Dedifferentiated amniotic fluid mesenchymal stem cell (primary cell): ENCODE results near the gene PRUNE2.
A peak's percentile ranks its signal among the peaks of the same experiment; 100 is the strongest.
"Not testable (repeated sequence)": the region's sequence is repeated elsewhere in the genome, so short reads cannot be mapped to it uniquely, and the experiment has no call there.

Source experiments
- DNase-seq: peaks from one replicate; pipeline ENCODE4 v3.0.0-alpha.2; 2016; ENCODE audit errors: extremely low spot score

PRUNE2 gene, protein sequence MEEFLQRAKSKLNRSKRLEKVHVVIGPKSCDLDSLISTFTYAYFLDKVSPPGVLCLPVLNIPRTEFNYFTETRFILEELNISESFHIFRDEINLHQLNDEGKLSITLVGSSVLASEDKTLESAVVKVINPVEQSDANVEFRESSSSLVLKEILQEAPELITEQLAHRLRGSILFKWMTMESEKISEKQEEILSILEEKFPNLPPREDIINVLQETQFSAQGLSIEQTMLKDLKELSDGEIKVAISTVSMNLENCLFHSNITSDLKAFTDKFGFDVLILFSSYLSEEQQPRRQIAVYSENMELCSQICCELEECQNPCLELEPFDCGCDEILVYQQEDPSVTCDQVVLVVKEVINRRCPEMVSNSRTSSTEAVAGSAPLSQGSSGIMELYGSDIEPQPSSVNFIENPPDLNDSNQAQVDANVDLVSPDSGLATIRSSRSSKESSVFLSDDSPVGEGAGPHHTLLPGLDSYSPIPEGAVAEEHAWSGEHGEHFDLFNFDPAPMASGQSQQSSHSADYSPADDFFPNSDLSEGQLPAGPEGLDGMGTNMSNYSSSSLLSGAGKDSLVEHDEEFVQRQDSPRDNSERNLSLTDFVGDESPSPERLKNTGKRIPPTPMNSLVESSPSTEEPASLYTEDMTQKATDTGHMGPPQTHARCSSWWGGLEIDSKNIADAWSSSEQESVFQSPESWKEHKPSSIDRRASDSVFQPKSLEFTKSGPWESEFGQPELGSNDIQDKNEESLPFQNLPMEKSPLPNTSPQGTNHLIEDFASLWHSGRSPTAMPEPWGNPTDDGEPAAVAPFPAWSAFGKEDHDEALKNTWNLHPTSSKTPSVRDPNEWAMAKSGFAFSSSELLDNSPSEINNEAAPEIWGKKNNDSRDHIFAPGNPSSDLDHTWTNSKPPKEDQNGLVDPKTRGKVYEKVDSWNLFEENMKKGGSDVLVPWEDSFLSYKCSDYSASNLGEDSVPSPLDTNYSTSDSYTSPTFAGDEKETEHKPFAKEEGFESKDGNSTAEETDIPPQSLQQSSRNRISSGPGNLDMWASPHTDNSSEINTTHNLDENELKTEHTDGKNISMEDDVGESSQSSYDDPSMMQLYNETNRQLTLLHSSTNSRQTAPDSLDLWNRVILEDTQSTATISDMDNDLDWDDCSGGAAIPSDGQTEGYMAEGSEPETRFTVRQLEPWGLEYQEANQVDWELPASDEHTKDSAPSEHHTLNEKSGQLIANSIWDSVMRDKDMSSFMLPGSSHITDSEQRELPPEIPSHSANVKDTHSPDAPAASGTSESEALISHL (N-terminal part only)

DNA sequence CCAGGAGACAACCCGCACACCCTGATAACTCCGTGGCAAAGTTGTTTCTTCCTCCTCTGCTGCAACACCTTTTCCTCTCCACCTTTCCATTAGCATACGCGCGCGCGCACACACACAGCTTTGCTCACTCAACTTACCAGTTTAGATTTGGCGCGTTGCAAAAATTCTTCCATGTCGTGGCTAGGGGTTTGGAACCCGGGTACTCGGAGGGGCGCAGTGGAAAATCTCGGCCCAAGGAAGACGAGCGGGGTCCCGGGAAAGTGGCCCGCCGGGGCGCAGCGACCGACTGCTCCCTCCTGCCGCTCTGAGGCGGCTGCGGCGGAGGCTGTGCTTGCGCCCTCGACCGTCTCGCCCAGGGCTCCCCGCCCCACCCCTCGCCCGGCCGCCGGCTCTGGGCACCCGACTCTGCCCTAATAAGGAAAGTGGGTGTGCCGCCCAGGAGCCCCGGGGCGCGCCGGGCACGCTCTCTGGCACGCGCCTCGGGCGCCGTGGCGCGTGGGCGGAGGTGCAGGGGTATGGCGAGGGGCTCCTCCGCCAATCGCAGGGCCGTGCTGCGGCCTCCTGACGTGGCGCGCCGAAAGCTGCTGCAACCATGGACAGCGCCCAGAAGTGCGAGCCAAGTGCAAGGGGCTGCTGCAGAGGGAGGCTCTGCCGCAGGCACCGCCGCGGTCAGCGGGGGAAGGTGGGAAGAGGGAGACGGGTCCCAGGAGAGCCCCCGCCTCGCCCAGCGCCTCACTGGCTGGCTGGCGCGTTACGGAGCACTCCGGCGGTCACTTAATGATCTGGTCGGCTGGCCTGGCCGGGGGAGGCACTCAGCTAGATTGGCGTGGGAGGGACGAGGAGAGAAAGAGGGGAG, at the start of gene PRUNE2:
PRUNE2 (minus strand) TSS at position 324 of the 856 bp plus-strand sequence; CDS start at position 173, 151 bp downstream.
- peak; percentile 67 for DNase-seq

DNA sequence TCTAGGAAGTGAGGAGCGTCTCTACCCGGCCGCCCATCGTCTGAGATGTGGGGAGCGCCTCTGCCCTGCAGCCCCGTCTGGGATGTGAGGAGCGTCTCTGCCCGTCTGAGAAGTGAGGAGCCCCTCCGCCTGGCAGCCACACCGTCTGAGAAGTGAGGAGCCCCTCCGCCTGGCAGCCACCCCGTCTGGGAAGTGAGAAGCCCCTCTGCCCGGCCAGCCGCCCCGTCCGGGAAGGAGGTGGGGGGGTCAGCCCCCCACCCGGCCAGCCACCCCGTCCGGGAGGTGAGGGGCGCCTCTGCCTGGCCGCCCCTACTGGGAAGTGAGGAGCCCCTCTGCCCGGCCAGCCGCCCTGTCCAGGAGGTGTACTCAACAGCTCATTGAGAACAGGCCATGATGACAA, 49.5 kb upstream of the PRUNE2 start:
- not testable (repeated sequence) for DNase-seq

DNA sequence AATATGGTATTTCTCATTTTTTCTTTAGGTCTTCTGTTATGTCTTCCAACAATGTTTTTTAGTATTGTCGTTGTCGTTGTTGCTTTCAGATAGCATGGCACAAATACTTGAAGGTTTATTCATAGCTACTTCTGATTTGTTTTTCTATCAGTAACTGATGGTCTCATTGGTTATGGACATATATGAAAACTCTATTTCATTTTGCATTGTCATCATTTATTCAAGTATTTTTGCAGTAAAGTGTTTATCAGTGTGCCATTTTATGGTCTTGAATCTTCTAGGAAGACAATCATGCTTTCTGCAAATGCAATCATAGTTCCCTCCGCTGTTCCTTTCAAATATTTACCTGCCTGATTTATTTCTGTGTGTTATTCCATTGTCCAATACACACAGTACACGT, 44.0 kb upstream of the PRUNE2 start:
- no peak for DNase-seq

DNA sequence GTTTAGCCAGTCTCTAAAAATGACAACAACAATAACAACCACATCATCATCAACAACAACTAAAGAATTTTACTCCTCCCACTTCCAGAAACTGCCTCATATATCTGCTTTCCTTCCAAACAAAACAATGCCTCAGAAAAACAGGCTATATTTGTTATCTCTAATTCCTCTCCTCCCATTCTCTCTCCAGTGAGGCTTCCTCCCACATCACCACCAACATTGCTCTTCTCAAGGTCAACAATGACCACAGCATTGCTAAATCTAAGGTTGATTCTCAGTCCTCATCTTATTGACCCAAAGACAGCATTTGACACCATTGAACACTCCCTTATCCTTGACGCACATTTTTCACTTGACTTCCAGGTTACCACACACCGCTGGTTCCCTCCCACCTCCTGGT, 38.1 kb upstream of the PRUNE2 start:
- DNase-seq = no peak

DNA sequence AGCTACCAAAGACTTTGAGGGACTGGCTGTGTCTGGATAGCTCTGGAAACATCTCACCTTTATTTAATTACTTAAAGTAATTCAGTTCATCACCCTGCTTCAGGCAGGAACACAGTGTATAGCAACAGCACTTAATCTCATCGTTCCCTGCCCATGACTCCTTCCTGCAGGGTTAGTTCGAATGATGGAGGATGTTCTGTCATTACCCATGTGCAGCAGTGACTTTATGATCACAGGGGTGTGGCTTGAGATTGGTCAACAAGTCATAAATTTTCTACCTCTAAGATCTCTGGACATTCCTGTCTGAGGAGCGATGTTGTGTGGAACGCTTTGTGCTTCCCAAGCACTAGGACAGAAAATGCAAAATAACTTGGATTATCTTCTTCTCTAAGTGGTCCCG, 37.1 kb upstream of the PRUNE2 start:
- no peak for DNase-seq

GRCh38 chr9:76932757-76933156, 26.8 kb upstream of the PRUNE2 start:
- DNase-seq = no peak

DNA sequence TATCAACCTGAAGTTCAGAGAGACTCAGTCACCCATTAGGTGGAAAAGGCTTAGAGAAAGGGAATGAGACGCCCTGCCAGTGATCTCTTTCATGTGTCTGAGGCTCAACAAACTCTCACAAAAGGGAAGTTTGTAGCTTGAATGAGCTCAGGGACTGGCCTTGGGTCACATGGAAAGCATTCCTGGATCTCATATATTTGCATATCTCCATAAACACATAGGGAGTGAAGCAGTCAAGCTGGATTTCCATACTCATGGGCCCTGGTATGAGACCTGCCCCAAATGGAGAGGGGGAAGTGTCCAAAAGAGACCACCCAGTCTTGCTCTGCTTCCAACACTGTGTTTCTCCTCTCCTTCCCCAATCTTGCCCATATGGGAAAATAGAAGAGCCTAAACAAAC, 26.4 kb upstream of the PRUNE2 start:
- no peak for DNase-seq

DNA sequence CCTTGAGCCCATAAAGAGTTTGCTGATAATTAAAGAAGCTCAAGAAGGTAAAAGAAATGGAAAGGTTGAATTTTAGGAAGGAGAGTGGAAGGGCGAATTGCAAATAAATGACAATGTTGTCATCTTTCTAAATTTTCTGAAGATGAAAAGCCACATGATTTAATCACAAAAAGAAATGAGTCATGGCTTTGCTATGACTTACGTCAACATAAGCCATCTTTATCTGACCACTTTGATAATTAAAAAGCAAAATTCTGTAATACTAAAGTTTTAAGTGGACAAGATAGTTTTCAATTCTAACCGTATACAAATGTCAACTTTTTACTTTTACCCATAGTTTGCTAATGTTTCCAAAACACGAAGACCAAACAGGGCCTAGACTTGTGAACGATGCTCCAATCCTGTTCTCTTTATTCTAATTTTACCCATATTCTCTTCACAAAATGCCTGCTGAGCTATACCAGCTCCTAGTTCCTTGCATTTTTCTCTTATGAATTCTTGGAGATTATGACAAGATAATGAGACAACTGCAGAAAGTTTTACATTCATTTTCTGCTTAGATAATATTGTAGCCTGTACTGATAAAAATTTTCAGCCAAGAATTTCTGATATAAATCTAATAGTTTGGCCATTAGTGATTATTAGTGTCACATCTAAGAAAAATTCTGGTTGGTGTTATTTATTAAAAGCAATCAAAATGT, 21.8 kb upstream of the PRUNE2 start:
- no peak for DNase-seq

GRCh38 chr9:76926846-76927245, 20.9 kb upstream of the PRUNE2 start:
- DNase-seq = no peak

- DNase-seq = peak; percentile 74
Measured at GRCh38 chr9:76926324-76926741, 20.4 kb upstream of the PRUNE2 start.

GRCh38 chr9:76921165-76921564, 15.3 kb upstream of the PRUNE2 start:
- no peak for DNase-seq

GRCh38 chr9:76917299-76917698, 11.4 kb upstream of the PRUNE2 start:
- DNase-seq = no peak

DNA sequence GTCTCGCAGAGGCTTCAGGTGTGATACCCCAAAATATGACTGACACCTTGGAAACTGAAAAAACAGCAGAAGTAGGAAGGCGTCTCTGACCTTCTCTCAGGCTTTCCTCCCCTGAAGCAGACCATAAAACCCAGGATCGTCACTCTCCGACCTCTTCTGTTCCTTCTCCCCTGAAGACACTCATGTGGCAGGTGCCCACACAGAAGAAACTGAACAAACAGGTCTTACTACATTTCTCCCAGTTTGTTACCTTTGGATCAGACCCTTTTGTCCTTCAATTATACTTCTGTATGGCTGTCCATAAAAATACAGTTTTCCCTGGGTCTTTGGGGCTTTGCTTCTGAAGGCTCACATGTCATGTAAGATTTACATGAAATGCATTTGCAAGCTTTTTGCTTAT, 10.3 kb upstream of the PRUNE2 start:
- no peak for DNase-seq

- DNase-seq = no peak
Measured at GRCh38 chr9:76913467-76913866, 7.6 kb upstream of the PRUNE2 start.

- DNase-seq = no peak
Measured at GRCh38 chr9:76912636-76913275, 6.8 kb upstream of the PRUNE2 start.

GRCh38 chr9:76911971-76912370, 6.1 kb upstream of the PRUNE2 start:
- no peak for DNase-seq

DNA sequence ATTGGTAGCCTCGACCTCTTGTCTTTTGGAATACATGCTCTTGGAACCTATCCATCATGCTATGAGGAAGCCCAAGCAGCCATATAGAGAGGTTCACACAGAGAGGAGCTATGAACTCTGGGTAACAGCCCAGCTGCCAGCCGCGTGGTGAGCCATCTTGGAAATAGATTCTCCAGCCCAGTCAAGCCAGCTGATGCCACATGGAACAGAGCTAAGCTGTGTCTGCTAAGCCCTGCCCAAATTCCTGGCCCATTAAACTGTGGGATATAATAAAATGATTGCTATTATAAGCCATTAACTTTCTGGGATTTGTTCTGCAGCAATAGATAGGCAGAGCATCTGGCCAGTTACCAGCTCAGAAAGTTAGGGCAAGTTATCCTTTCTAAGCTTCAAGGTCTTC, 4.9 kb upstream of the PRUNE2 start:
- no peak for DNase-seq

DNA sequence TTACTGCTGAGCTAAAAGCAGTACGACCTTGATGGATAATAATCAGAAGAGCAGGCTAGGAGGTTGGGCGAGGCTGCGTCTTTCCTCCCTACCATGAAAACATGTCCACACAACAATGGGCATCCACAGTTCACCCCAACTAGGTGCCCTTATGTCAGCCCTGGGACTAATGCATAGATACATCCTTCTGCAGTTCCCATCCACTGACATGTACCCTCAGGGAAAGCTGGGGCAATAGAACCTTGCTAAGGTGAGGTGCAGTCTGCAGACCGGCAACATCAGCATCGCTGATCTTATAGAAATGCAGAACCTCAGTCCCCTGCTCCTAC, 697 bp upstream of the PRUNE2 start:
- no peak for DNase-seq

DNA sequence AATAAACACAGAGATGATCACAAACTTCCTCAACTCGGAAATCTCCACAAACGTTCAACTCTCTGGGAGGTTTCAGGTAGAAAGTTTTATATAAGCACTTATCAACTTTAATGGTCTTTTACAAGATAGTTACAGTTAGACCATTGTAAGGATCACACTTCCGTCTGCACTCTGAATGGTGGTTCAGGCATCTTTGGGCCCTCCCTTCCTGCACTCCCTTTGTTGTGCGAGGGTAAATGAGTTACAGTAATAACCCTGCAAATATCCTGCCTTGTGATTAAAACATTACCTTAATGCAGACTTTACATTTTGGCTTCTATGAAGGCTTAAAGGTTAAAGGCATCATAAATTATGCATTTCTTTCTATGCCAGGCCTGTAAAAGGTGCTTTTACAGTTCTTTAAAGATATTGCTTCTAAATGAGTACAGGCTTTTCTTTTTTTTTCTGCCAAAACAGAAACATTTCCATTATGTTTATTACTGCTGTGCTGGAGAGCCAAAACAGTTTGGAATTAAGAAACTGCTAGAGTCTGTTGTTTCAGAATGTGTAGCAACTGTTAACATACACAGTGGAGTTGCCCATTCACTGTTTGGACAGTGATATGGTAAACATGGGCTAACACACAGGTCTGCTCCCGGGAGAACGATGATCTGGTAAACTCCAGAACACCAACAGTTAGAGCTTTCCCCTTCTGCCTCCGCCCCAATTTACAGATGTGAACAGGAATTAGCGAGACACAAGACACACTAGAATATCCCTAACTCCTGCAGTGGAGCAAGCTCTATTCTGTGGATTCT, 1.1 kb downstream of the PRUNE2 start:
- DNase-seq = no peak
